SU-DHL-6 (cell line): ENCODE measurements around the gene KNDC1.

ENCODE experiments used
- EZH2phosphoT487 ChIP-seq: fragments of 200-600 bp; sonication (generic), shearing (Covaris generic); conservative IDR thresholded peaks from 2 replicates; pipeline ENCODE4 v1.6.1; 2018; ENCODE audit warnings: mild to moderate bottlenecking, antibody characterized with exemption, low read length, moderate library complexity, mixed read lengths
- TF ChIP-seq, protein P1 (sequence below): fragments of 200-600 bp; sonication (generic); IDR thresholded peaks from one replicate; pipeline ENCODE4 v1.5.1; 2017; ENCODE audit warnings: antibody characterized with exemption, mild to moderate bottlenecking, low read length, moderate library complexity; ENCODE audit not compliant: insufficient read depth, poor library complexity, severe bottlenecking

DNA sequence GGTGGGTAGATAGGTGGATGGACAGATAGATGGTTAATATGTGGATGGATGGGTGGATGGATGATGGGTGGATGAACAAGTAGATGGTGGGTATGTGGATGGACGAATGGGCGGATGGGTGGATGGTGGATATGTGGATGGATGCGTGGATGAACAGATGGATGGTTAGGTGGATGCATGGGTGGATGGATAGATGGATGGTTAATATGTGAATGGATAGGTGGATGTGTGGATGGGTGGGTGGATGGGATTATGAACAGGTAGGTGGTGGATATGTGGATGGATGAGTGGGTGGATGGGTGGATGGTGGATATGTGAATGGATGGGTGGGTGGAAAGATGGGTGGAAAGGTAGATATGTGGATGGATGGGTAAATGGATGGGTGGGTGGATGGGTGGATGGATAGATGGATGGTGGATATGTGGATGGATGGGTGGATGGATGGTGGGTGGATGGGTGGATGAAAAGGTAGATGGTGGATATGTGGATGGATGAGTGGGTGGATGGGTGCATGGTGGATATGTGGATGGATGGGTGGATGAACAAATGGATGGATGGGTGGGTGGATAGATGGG lies 14.8 kb downstream of the KNDC1 start:
- TF ChIP-seq, protein P1, sequence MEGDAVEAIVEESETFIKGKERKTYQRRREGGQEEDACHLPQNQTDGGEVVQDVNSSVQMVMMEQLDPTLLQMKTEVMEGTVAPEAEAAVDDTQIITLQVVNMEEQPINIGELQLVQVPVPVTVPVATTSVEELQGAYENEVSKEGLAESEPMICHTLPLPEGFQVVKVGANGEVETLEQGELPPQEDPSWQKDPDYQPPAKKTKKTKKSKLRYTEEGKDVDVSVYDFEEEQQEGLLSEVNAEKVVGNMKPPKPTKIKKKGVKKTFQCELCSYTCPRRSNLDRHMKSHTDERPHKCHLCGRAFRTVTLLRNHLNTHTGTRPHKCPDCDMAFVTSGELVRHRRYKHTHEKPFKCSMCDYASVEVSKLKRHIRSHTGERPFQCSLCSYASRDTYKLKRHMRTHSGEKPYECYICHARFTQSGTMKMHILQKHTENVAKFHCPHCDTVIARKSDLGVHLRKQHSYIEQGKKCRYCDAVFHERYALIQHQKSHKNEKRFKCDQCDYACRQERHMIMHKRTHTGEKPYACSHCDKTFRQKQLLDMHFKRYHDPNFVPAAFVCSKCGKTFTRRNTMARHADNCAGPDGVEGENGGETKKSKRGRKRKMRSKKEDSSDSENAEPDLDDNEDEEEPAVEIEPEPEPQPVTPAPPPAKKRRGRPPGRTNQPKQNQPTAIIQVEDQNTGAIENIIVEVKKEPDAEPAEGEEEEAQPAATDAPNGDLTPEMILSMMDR, result no peak
- TF ChIP-seq EZH2phosphoT487, result no peak
